ENCODE results near the gene PORCN.

PORCN gene

GRCh38 chrX:48489296-48489695 is 19.5 kb upstream of the PORCN start:
- no peak overlapping the region for H3K27ac ChIP-seq (ENCODE audit: low read depth, low read length, poor library complexity, severe bottlenecking)
- no peak for TF ChIP-seq CTCF (IDR thresholded peaks at IDR 0.05; ENCODE audit: low read length)
- TF ChIP-seq EZH2 (IDR thresholded peaks at IDR 0.05; ENCODE audit: borderline replicate concordance, low read length) = no peak

GRCh38 chrX:48489892-48490291 is 18.9 kb upstream of the PORCN start:
- H3K9me2 ChIP-seq (ENCODE audit: low read depth, low read length) = no peaks in the 10 kb centered on the region
- H3K27me3 ChIP-seq (ENCODE audit: insufficient read depth, low read length) = no peaks in the 10 kb centered on the region
- no peak for TF ChIP-seq CTCF (IDR thresholded peaks at IDR 0.05; ENCODE audit: low read length)
- TF ChIP-seq EZH2 (IDR thresholded peaks at IDR 0.05; ENCODE audit: borderline replicate concordance, low read length) = no peak
- no peaks in the 10 kb centered on the region for H3K9me3 ChIP-seq (ENCODE audit: low read length)
- no peaks in the 10 kb centered on the region for H4K20me1 ChIP-seq (ENCODE audit: insufficient read depth, low read length)
- no peaks in the 10 kb centered on the region for H3K36me3 ChIP-seq (ENCODE audit: insufficient read depth, low read length)
- H3K79me2 ChIP-seq (ENCODE audit: insufficient read depth, low read length) = no peaks in the 10 kb centered on the region
- H3K4me2 ChIP-seq (ENCODE audit: low read length) = no peak overlapping the region
- no peak overlapping the region for H3K4me3 ChIP-seq (ENCODE audit: low read depth, low read length, poor library complexity, severe bottlenecking)
- no peak overlapping the region for H2AFZ ChIP-seq (ENCODE audit: low read length)
- H3K4me1 ChIP-seq (ENCODE audit: insufficient read depth, low read length, severe bottlenecking) = no peaks in the 10 kb centered on the region
- no peak overlapping the region for H3K27ac ChIP-seq (ENCODE audit: low read depth, low read length, poor library complexity, severe bottlenecking)
- no peak overlapping the region for H3K9ac ChIP-seq (ENCODE audit: low read length)
- H3F3A ChIP-seq (ENCODE audit: insufficient read depth, low read length) = no peaks in the 10 kb centered on the region

More at GRCh38 chrX:48489296-48489695, 19.5 kb upstream of the PORCN start:
- Histone ChIP-seq H3K36me3 (ENCODE audit: insufficient read depth, low read length) (no peaks in the 10 kb centered on the region), H3K9ac (ENCODE audit: low read length) (no peak overlapping the region), H3F3A (ENCODE audit: insufficient read depth, low read length) (no peaks in the 10 kb centered on the region), H3K9me3 (ENCODE audit: low read length) (no peaks in the 10 kb centered on the region), H3K27me3 (ENCODE audit: insufficient read depth, low read length) (no peaks in the 10 kb centered on the region), H3K79me2 (ENCODE audit: insufficient read depth, low read length) (no peaks in the 10 kb centered on the region), H3K4me3 (ENCODE audit: low read depth, low read length, poor library complexity, severe bottlenecking) (no peak overlapping the region), H3K9me2 (ENCODE audit: low read depth, low read length) (no peaks in the 10 kb centered on the region), H2AFZ (ENCODE audit: low read length) (no peak overlapping the region), H3K4me2 (ENCODE audit: low read length) (no peak overlapping the region), H4K20me1 (ENCODE audit: insufficient read depth, low read length) (no peaks in the 10 kb centered on the region), H3K4me1 (ENCODE audit: insufficient read depth, low read length, severe bottlenecking) (no peaks in the 10 kb centered on the region)

GRCh38 chrX:48490661-48491060 is 18.1 kb upstream of the PORCN start:
- no peak overlapping the region for H3K9ac ChIP-seq (ENCODE audit: low read length)
- no peaks in the 10 kb centered on the region for H3K27me3 ChIP-seq (ENCODE audit: insufficient read depth, low read length)
- H3K27ac ChIP-seq (ENCODE audit: low read depth, low read length, poor library complexity, severe bottlenecking) = no peak overlapping the region
- no peaks in the 10 kb centered on the region for H3K9me3 ChIP-seq (ENCODE audit: low read length)
- no peaks in the 10 kb centered on the region for H3K36me3 ChIP-seq (ENCODE audit: insufficient read depth, low read length)
- H3F3A ChIP-seq (ENCODE audit: insufficient read depth, low read length) = no peaks in the 10 kb centered on the region
- no peaks in the 10 kb centered on the region for H3K4me1 ChIP-seq (ENCODE audit: insufficient read depth, low read length, severe bottlenecking)
- H4K20me1 ChIP-seq (ENCODE audit: insufficient read depth, low read length) = no peaks in the 10 kb centered on the region
- no peak overlapping the region for H3K4me2 ChIP-seq (ENCODE audit: low read length)
- no peak overlapping the region for H2AFZ ChIP-seq (ENCODE audit: low read length)
- no peak overlapping the region for H3K4me3 ChIP-seq (ENCODE audit: low read depth, low read length, poor library complexity, severe bottlenecking)
- TF ChIP-seq CTCF (IDR thresholded peaks at IDR 0.05; ENCODE audit: low read length) (no peak), EZH2 (IDR thresholded peaks at IDR 0.05; ENCODE audit: borderline replicate concordance, low read length) (no peak)
- H3K79me2 ChIP-seq (ENCODE audit: insufficient read depth, low read length) = no peaks in the 10 kb centered on the region
- H3K9me2 ChIP-seq (ENCODE audit: low read depth, low read length) = no peaks in the 10 kb centered on the region
